Loucy (cell line): Measurements from ENCODE around the gene HBP1.
"Not testable (repeated sequence)": the region's sequence is repeated elsewhere in the genome, so short reads cannot be mapped to it uniquely, and the experiment has no call there.

Experiments used
- H2AFZ ChIP-seq: fragments of 200-600 bp; sonication (generic); 2 replicates; pipeline ENCODE4 v1.6.0; 2016; ENCODE audit warnings: antibody characterized with exemption, mild to moderate bottlenecking, low read length, moderate library complexity
- H3F3A ChIP-seq: fragments of 200-600 bp; 2 replicates; pipeline ENCODE4 v1.6.0; 2016; ENCODE audit warnings: antibody characterized with exemption, low read depth, mild to moderate bottlenecking
- H3K27me3 ChIP-seq: fragments of 200-600 bp; sonication (generic); 2 replicates; pipeline ENCODE4 v1.6.1; 2014; ENCODE audit warnings: low read length, mild to moderate bottlenecking; ENCODE audit not compliant: insufficient read depth, poor library complexity, severe bottlenecking
- H3K36me3 ChIP-seq: fragments of 200-600 bp; sonication (generic); 2 replicates; pipeline ENCODE4 v1.6.1; 2016; ENCODE audit warnings: low read length; ENCODE audit not compliant: insufficient read depth
- H3K4me1 ChIP-seq: fragments of 200-600 bp; sonication (generic); 2 replicates; pipeline ENCODE4 v1.5.1; 2014; ENCODE audit warnings: low read length, mild to moderate bottlenecking; ENCODE audit not compliant: insufficient read depth, poor library complexity, severe bottlenecking
- H3K4me2 ChIP-seq: fragments of 200-600 bp; sonication (generic); 2 replicates; pipeline ENCODE4 v1.6.0; 2014; ENCODE audit warnings: antibody characterized with exemption, low read length, low read depth, mild to moderate bottlenecking; ENCODE audit not compliant: poor library complexity, severe bottlenecking
- H3K4me3 ChIP-seq: fragments of 200-600 bp; sonication (generic); 2 replicates; pipeline ENCODE4 v1.5.1; 2014; ENCODE audit warnings: low read length, mild to moderate bottlenecking, mixed read lengths; ENCODE audit not compliant: poor library complexity, severe bottlenecking
- H3K79me2 ChIP-seq: fragments of 200-600 bp; sonication (generic); 2 replicates; pipeline ENCODE4 v1.6.1; 2014; ENCODE audit warnings: low read length; ENCODE audit not compliant: insufficient read depth
- H3K9ac ChIP-seq: fragments of 200-600 bp; sonication (generic); 2 replicates; pipeline ENCODE4 v1.6.0; 2014; ENCODE audit warnings: mild to moderate bottlenecking, low read depth, low read length, moderate library complexity; ENCODE audit not compliant: poor library complexity, severe bottlenecking
- H3K9me2 ChIP-seq: fragments of 200-600 bp; sonication (generic); replicated peaks from 2 replicates; pipeline ENCODE4 v1.6.1; 2016; ENCODE audit warnings: low read depth, low read length, mixed read lengths
- H3K9me3 ChIP-seq: fragments of 200-600 bp; sonication (generic); 2 replicates; pipeline ENCODE4 v1.6.1; 2014; ENCODE audit warnings: mild to moderate bottlenecking, antibody characterized with exemption, low read length, low read depth; ENCODE audit not compliant: insufficient read depth
- H4K20me1 ChIP-seq: fragments of 200-600 bp; sonication (generic); 2 replicates; pipeline ENCODE4 v1.6.0; 2014; ENCODE audit warnings: antibody characterized with exemption, low read length, mild to moderate bottlenecking; ENCODE audit not compliant: insufficient read depth, poor library complexity, severe bottlenecking
- EZH2phosphoT487 ChIP-seq: fragments of 200-600 bp; IDR thresholded peaks from 2 replicates; pipeline ENCODE4 v1.6.1; 2018; ENCODE audit warnings: antibody characterized with exemption, mild to moderate bottlenecking, moderate library complexity, borderline replicate concordance
- TF ChIP-seq, protein P1 (sequence below): fragments of 200-600 bp; sonication (generic); conservative IDR thresholded peaks from 2 replicates; pipeline ENCODE4 v1.5.1; 2014; ENCODE audit warnings: mild to moderate bottlenecking, antibody characterized with exemption, low read length

The HBP1 gene

DNA sequence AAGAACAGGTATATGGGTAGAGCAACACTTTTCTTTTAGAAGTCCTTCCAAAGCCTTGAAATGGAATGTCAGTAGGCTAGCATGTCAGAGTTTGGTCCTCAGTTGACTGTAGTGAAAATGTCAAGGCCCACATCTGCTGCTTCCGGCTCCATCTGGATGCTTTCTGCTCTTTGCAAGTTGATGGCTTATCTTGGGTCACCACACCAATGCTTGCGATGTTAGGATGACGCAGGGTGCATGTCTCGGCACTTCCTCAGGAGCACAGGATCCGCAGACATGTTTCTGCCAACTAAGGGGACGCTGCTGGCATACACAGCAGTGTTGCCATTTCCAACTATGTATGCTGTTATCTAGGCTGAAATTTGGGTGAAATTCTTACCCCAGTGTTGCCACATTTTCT lies 14.0 kb upstream of the HBP1 start:
- H3K79me2 ChIP-seq = no peaks in the 10 kb centered on the region
- no peaks in the 10 kb centered on the region for H3K9me3 ChIP-seq
- no peak overlapping the region for H2AFZ ChIP-seq
- H3K4me1 ChIP-seq = no peaks in the 10 kb centered on the region
- no peak for TF ChIP-seq EZH2phosphoT487
- TF ChIP-seq, protein P1, sequence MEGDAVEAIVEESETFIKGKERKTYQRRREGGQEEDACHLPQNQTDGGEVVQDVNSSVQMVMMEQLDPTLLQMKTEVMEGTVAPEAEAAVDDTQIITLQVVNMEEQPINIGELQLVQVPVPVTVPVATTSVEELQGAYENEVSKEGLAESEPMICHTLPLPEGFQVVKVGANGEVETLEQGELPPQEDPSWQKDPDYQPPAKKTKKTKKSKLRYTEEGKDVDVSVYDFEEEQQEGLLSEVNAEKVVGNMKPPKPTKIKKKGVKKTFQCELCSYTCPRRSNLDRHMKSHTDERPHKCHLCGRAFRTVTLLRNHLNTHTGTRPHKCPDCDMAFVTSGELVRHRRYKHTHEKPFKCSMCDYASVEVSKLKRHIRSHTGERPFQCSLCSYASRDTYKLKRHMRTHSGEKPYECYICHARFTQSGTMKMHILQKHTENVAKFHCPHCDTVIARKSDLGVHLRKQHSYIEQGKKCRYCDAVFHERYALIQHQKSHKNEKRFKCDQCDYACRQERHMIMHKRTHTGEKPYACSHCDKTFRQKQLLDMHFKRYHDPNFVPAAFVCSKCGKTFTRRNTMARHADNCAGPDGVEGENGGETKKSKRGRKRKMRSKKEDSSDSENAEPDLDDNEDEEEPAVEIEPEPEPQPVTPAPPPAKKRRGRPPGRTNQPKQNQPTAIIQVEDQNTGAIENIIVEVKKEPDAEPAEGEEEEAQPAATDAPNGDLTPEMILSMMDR = no peak
- no peaks in the 10 kb centered on the region for H3K9me2 ChIP-seq
- H3K4me3 ChIP-seq = no peak overlapping the region
- H3K4me2 ChIP-seq = no peak overlapping the region
- H4K20me1 ChIP-seq = no peaks in the 10 kb centered on the region
- no peaks in the 10 kb centered on the region for H3K36me3 ChIP-seq
- H3F3A ChIP-seq = no peaks in the 10 kb centered on the region
- no peak overlapping the region for H3K9ac ChIP-seq
- no peaks in the 10 kb centered on the region for H3K27me3 ChIP-seq

DNA sequence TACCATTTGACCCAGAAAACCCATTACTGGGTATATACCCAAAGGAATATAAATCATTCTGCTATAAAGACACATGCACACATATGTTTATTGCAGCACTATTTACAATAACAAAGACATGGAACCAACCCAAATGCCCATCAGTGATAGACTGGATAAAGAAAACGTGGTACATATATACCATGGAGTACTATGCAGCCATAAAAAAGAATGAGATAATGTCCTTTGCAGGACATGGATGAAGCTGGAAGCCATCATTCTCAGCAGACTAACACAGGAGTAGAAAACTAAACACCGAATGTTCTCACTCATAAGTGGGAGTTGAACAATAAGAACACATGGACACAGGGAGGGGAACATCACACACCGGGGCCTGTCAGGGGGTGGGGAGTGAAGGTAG lies 13.1 kb upstream of the HBP1 start:
- H3K36me3 ChIP-seq, H3K27me3 ChIP-seq: not testable (repeated sequence)

DNA sequence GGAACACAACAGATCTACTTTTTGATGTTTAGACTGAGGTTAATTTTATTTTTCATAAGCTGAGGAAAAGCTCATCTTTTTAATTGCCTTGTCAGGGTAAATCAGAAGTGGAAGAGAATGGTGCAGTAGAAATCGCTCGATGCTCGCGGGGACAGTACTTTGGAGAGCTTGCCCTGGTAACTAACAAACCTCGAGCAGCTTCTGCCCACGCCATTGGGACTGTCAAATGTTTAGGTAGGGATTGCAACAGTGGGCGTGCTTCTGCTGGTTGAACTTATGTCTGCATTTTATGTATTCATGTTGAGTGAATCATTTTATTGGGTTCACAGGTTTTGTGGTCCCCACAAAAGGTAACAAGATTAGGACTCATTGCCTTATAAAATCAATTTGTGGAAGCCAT lies 11.7 kb upstream of the HBP1 start:
- TF ChIP-seq, protein P1 = no peak
- TF ChIP-seq EZH2phosphoT487 = no peak
- no peaks in the 10 kb centered on the region for H3K36me3 ChIP-seq
- no peaks in the 10 kb centered on the region for H3K9me2 ChIP-seq
- H3K27me3 ChIP-seq = no peaks in the 10 kb centered on the region
- H3K4me2 ChIP-seq = no peak overlapping the region
- H3K79me2 ChIP-seq = no peaks in the 10 kb centered on the region
- no peak overlapping the region for H3K4me3 ChIP-seq
- H4K20me1 ChIP-seq = no peaks in the 10 kb centered on the region
- no peaks in the 10 kb centered on the region for H3F3A ChIP-seq
- no peak overlapping the region for H3K9ac ChIP-seq
- H3K9me3 ChIP-seq = no peaks in the 10 kb centered on the region
- no peaks in the 10 kb centered on the region for H3K4me1 ChIP-seq
- no peak overlapping the region for H2AFZ ChIP-seq

More for the DNA sequence above, 13.1 kb upstream of the HBP1 start:
- H3K4me1 ChIP-seq, H3F3A ChIP-seq, H3K9ac ChIP-seq, H3K79me2 ChIP-seq, H4K20me1 ChIP-seq, H3K4me2 ChIP-seq, H3K9me2 ChIP-seq, H3K4me3 ChIP-seq, H3K9me3 ChIP-seq, H2AFZ ChIP-seq: not testable (repeated sequence)

DNA sequence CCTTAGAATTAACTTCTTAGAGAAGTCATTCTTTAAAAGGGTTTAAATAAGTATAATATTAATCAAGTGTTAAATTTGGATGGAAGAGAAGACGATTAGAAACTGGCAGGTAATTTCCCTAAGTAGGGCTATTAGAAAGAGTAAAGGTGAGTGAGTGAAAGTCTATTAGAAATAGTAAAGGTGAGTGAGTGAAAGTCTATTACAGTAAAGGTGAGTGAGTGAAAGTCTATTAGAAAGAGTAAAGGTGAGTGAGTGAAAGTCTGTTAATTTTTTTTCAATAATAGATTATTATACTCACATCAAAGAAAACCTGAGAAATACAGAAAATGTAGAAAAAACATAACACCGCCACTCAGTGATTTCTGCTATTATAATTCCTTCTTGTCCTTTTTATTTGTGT lies 10.8 kb upstream of the HBP1 start:
- Histone ChIP-seq H3K9me3 (no peaks in the 10 kb centered on the region), H3K4me3 (no peak overlapping the region), H3K36me3 (no peaks in the 10 kb centered on the region), H3K79me2 (no peaks in the 10 kb centered on the region), H3F3A (no peaks in the 10 kb centered on the region), H2AFZ (no peak overlapping the region), H3K4me1 (no peaks in the 10 kb centered on the region), H4K20me1 (no peaks in the 10 kb centered on the region), H3K9me2 (no peaks in the 10 kb centered on the region), H3K4me2 (no peak overlapping the region), H3K27me3 (no peaks in the 10 kb centered on the region), H3K9ac (no peak overlapping the region)
- no peak for TF ChIP-seq EZH2phosphoT487
- TF ChIP-seq, protein P1 = no peak
